GM12891 (cell line): ENCODE data around the gene PPM1F.

Experiments
- PAX5 ChIP-seq: IDR thresholded peaks from 2 replicates; pipeline ENCODE4 v1.6.1; 2011; ENCODE audit warnings: low read length, moderate library complexity, mild to moderate bottlenecking; ENCODE audit not compliant: insufficient read depth, severe bottlenecking
- POLR2A ChIP-seq: IDR thresholded peaks from 2 replicates; pipeline ENCODE4 v1.6.1; 2011; ENCODE audit warnings: low read depth, low read length, control low read depth
- POLR2AphosphoS5 ChIP-seq: IDR thresholded peaks from 2 replicates; pipeline ENCODE4 v1.6.1; 2011; ENCODE audit warnings: low read depth, low read length, control low read depth
- TAF1 ChIP-seq: IDR thresholded peaks from 2 replicates; pipeline ENCODE4 v1.6.1; 2011; ENCODE audit warnings: low read depth, low read length, control low read depth

DNA sequence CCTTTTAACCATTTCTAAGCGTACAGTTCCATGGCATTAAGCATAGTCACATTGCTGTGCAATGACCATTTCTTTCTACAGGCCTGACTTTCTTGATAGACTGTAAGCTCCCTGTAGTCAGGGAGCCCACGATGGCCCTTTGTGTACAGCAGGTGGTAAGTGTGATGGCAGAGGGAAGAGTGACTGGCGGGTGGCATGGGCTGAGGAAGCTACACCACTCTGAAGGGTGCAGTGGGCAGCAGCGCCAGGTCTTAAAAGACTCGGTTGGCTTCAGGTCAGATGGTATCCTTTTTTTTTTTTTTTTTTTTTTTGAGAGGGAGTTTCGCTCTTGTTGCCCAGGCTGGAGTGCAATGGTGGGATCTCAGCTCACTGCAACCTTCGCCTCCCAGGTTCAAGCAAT, 1.6 kb downstream of the PPM1F start:
- TF ChIP-seq TAF1 = no peak
- TF ChIP-seq POLR2A = no peak
- TF ChIP-seq POLR2AphosphoS5 = no peak
- TF ChIP-seq PAX5 = no peak
